ENCODE measurements around the gene IDH1. TPM values are rescaled to one million over a fixed set of nuclear protein-coding genes. Genes with fewer than 3 reads are reported as not detected.
A peak's percentile ranks its signal among the peaks of the same experiment; 100 is the strongest.

IDH1 gene
- total and polyA plus RNA-seq, 2 of the 8 experiments (the other 6 are each of a cell fraction or from before 2014, with no cell fraction given), result 174 to 398 TPM

DNA sequence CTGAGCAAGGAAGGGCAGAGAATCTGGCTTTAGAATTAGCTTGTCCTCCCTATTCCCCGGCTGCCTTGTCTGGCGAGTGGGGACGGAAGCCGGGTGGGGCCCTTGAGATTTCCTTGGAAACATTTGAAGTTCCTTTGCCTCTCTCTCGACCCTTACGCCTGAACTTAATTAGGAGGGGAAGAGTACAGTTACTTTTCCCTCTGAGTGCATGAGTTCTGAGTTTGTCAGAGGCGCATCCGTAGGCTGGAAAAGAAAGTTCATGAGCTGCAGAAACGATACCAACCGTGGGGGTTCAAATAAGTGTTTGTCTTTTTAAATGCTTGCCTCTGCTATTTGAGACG lies 11.7 kb upstream of the IDH1 start:
- Histone ChIP-seq H2AFZ (ENCODE audit: low read length) (no peak overlapping the region), H2BK5ac (ENCODE audit: low read depth, low read length) (peak overlapping the region; percentile 45; the same call in 1 of the 2 replicates), H2BK12ac (ENCODE audit: low read depth, low read length) (no peak overlapping the region), H3K4ac (replicated peaks; ENCODE audit: insufficient read length, low read depth, low read length) (no peak overlapping the region), H4K91ac (replicated peaks; ENCODE audit: insufficient read length, low read length) (peak overlapping the region; percentile 19), H3K9ac (replicated peaks in 1 of 4; ENCODE audit: extremely low read depth in 1 of 4, low read depth in 3 of 4, low read length in 3 of 4) (peak overlapping the region; percentile 49 to 69 (median 66); a peak in 6 of 7 replicates), H3K14ac (ENCODE audit: insufficient read length) (no peak overlapping the region), H4K5ac (ENCODE audit: insufficient read length, low read depth, low read length) (peak overlapping the region; percentile 27), H3K23me2 (ENCODE audit: low read depth, low read length) (peaks cover 5% of the 10 kb centered on the region; the same call in 1 of the 2 replicates), H3K18ac (ENCODE audit: extremely low read depth, low read length) (peak overlapping the region; percentile 19; the same call in 1 of the 2 replicates), H3K4me2 (ENCODE audit: insufficient read depth in 1 of 2, low read depth in 2 of 2, low read length in 2 of 2) (peak overlapping the region; percentile 70 to 86), H3K79me1 (ENCODE audit: low read depth, low read length) (peaks cover 5% of the 10 kb centered on the region), H3K36me3 (ENCODE audit: control insufficient read depth in 2 of 4, insufficient read depth in 4 of 4, low read length in 3 of 4) (peaks cover 0 to 3% (median 1%) of the 10 kb centered on the region in 4 experiments; a peak in 3 of 8 replicates), H3K27me3 (replicated peaks in 1 of 4; ENCODE audit: control insufficient read depth in 3 of 4, extremely low read depth in 1 of 4, insufficient read depth in 3 of 4, low read length in 3 of 4) (no peaks in the 10 kb centered on the region), H3K79me2 (ENCODE audit: control insufficient read depth in 1 of 2, insufficient read depth in 2 of 2, low read length in 2 of 2) (peaks cover 7 to 45% of the 10 kb centered on the region in 2 experiments), H4K8ac (ENCODE audit: extremely low read depth, insufficient read depth, low read length) (no peak overlapping the region), H2AK5ac (ENCODE audit: low read depth, low read length) (no peak overlapping the region), H3K27ac (ENCODE audit: low read depth, low read length) (peak overlapping the region; percentile 50), H2BK15ac (ENCODE audit: low read length) (0 out of 2 replicates have a peak overlapping the region, but pooled peaks have one; percentile 18), H3K56ac (replicated peaks; ENCODE audit: insufficient read length, low read depth, low read length) (peak overlapping the region; percentile 54), H4K20me1 (replicated peaks in 1 of 2; ENCODE audit: control insufficient read depth in 1 of 2, insufficient read depth in 2 of 2, low read length in 2 of 2) (peaks cover 0 to 5% of the 10 kb centered on the region in 2 experiments), H3K4me3 (ENCODE audit: extremely low read depth in 1 of 4, insufficient read depth in 2 of 4, low read depth in 3 of 4, low read length in 4 of 4) (peak overlapping the region; percentile 85 to 87 (median 86)), H3K9me3 (ENCODE audit: insufficient read depth in 2 of 2, low read depth in 1 of 2, low read length in 1 of 2) (no peaks in the 10 kb centered on the region), H2BK20ac (ENCODE audit: low read length) (no peak overlapping the region), H3K4me1 (replicated peaks in 1 of 4; ENCODE audit: control insufficient read depth in 3 of 4, insufficient read depth in 4 of 4, low read length in 3 of 4) (peaks cover 0 to 8% (median 4%) of the 10 kb centered on the region in 4 experiments; a peak in 5 of 7 replicates), H2BK120ac (replicated peaks; ENCODE audit: low read depth, low read length) (no peak overlapping the region), H3K23ac (ENCODE audit: insufficient read length) (no peak overlapping the region)
- DNase-seq (ENCODE audit: low read depth in 1 of 2, low spot score in 2 of 2) (no peak), FAIRE-seq (no peak)
- whole genome bisulfite sequencing, 2 experiments (ENCODE audit: extremely low coverage in 1 of 2, insufficient coverage in 1 of 2, insufficient read length in 1 of 2, insufficient replicate concordance in 2 of 2, low coverage in 1 of 2, low lambda C conversion rate in 2 of 2, missing lambda C conversion rate in 1 of 2), result 1% methylated on average over 11 of the region's 11 CpGs; no CpG with 5 or more reads in 1 of the 2 experiments
- POLR2A ChIA-PET (ENCODE audit: partially characterized antibody), result interaction anchor here (1.0 to 4.9 kb wide), 4 partner anchors 8 to 18 kb away, joined by 3 to 68 read pairs (median 6); partner anchors contain the start of gene IDH1
- CTCF ChIA-PET (ENCODE audit: partially characterized antibody), result interaction anchor here (0.6 to 5.3 kb wide), 4 partner anchors 11 to 164 kb away, joined by 3 to 32 read pairs (median 15); partner anchors contain the start of gene IDH1
- 0 out of 2 replicates have a peak, but pooled peaks have one; percentile 21 for TF ChIP-seq POLR2AphosphoS5 (IDR thresholded peaks at IDR 0.05; ENCODE audit: low read depth, low read length)
- no peak for TF ChIP-seq RFX5 (IDR thresholded peaks at IDR 0.05; ENCODE audit: borderline replicate concordance, low read depth, low read length)
- TF ChIP-seq, protein P1, sequence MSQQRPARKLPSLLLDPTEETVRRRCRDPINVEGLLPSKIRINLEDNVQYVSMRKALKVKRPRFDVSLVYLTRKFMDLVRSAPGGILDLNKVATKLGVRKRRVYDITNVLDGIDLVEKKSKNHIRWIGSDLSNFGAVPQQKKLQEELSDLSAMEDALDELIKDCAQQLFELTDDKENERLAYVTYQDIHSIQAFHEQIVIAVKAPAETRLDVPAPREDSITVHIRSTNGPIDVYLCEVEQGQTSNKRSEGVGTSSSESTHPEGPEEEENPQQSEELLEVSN (IDR thresholded peaks at IDR 0.05), result no peak

Measured in H1 (cell line).